Ovary (tissue), 9 donors: ENCODE results near the gene UGT1A4. TPM values are rescaled to one million over a fixed set of nuclear protein-coding genes. Genes with fewer than 3 reads are reported as not detected.
"Not testable (repeated sequence)": the region's sequence is repeated elsewhere in the genome, so short reads cannot be mapped to it uniquely, and the experiment has no call there.

Experiments
- DNase-seq, 5 donors: peaks; one replicate each; pipeline ENCODE4 v3.0.0-alpha.2; 2019 to 2020
- H3K27ac ChIP-seq, 2 donors: fragments of 200-600 bp; one replicate each; pipeline versions ENCODE4 v1.5.1 to v1.8.0; 2019 to 2022
- H3K27me3 ChIP-seq: fragments of 200-600 bp; one replicate; pipeline ENCODE4 v1.8.0; 2022
- H3K36me3 ChIP-seq: fragments of 200-600 bp; sonication (generic); one replicate; pipeline ENCODE4 v1.5.1; 2019
- H3K4me1 ChIP-seq: one replicate; pipeline ENCODE4 v1.8.1; 2013; ENCODE audit warnings: mild to moderate bottlenecking, moderate library complexity; ENCODE audit not compliant: insufficient read depth
- H3K4me3 ChIP-seq: fragments of 200-600 bp; sonication (generic); one replicate; pipeline ENCODE4 v1.5.1; 2017
- H3K9me3 ChIP-seq, 2 donors: fragments of 200-600 bp in 1 of 2; sonication (generic) in 1 of 2; one replicate each; pipeline versions ENCODE4 v1.5.1 to v1.8.1; 2013 to 2019; ENCODE audit warnings: mild to moderate bottlenecking in 1 of 2, moderate library complexity in 1 of 2
- EP300 ChIP-seq: sonication (generic); formaldehyde crosslinking; IDR thresholded peaks from one replicate; pipeline ENCODE4 v1.6.1; 2017; ENCODE audit warnings: antibody characterized with exemption
- POLR2A ChIP-seq: fragments of 450-650 bp; IDR thresholded peaks from one replicate; pipeline ENCODE4 v1.6.1; 2017; ENCODE audit warnings: antibody characterized with exemption, mild to moderate bottlenecking, moderate library complexity
- WGBS, 3 donors: extraction: QIAGEN DNeasy Blood & Tissue Kit in 1 of 3; methylation state at CpG; one replicate each; pipeline versions ENCODE4 v1.1.5 to v1.1.7; 2013 to 2017; 5-methylcytosine and 5-hydroxymethylcytosine counted together
- intact Hi-C, 4 donors: fragments of 100-400 bp; cut with DNase I; formaldehyde crosslinking; loops; one replicate each; pipeline versions ENCODE4 v1.11.0 to v1.15.1; 2022 to 2023
- polyA plus RNA-seq, 2 donors: library from polyadenylated mRNA; stranded (reverse); fragments of 200-250 nt in 1 of 2; fragments of 350-450 nt in 1 of 2; fragmentation: Illumina TruSeq in 1 of 2; extraction: RNeasy Lipid Tissue Mini Kit (QIAGEN cat#74804) in 1 of 2; gene quantifications; one replicate each; pipeline ENCODE4 v1.2.3, GENCODE V29; 2013 to 2014
- total RNA-seq, 7 donors: library from RNA; depleted of rRNA in 2 of 7; stranded (reverse); fragments of >200 nt in 2 of 7; fragmentation: NEBNext Ultra II Directional in 3 of 7; extraction: Animal tissue kit (Norgen Biotek cat#: 25700) in 3 of 7; gene quantifications; one replicate each; pipeline versions ENCODE4 v1.1.0 to v1.2.4, GENCODE V29; 2016 to 2023
- TF ChIP-seq, protein P1 (sequence below), 3 donors: fragments of 450-650 bp in 2 of 3; fragments of 200-600 bp in 1 of 3; IDR thresholded peaks; one replicate each; pipeline versions ENCODE4 v1.5.1 to v1.8.0; 2016 to 2022; ENCODE audit warnings: antibody characterized with exemption in 3 of 3, mild to moderate bottlenecking in 1 of 3
- donor health status: DM: no; HTN: no; CAD: no; lungs with moderate emphysema.
- donor health status: DM: no; HTN: no; CAD: no.
- donor health status: Bipolar disorder and iron deficiency.
- donor health status: DM: yes; HTN: yes; CAD: no.
- donor health status: DM: no; HTN: no; CAD: no.
- donor health status: DM: yes; HTN: yes; CAD: no.

The UGT1A4 gene
- total and polyA plus RNA-seq, 9 donors = 0.11 to 0.36 TPM; not detected in 7

DNA sequence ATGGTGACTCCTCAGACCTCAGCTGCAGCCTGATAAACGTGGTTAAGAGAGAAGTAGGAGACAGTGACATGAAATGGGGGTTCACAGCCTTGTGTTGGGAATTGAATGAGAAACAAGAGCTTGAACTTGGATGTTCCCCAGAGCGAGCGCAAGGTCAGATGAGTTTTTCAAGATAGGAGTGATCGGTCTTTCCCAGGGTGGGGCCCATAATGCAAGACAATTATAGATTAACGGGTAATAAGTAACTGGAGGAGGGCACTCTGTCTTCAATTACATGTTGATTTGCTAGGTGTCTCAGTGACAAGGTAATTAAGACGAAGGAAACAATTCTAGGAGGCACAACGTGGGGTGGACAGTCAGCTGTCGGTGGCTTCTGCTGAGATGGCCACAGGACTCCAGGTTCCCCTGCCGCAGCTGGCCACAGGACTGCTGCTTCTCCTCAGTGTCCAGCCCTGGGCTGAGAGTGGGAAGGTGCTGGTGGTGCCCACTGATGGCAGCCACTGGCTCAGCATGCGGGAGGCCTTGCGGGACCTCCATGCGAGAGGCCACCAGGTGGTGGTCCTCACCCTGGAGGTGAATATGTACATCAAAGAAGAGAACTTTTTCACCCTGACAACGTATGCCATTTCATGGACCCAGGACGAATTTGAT lies 5.8 kb upstream of the UGT1A4 start, which contains the start of gene UGT1A5:
Gene UGT1A5 (plus strand): TSS at position 297 of the 651 bp plus-strand sequence. CDS start 85 bp downstream, at position 382.
- intact Hi-C loops = no loop called here
- WGBS, 3 donors = 69 to 81% (median 71%) methylated on average over 14 of the region's 14 CpGs
- no peak for DNase-seq
- H3K4me1 ChIP-seq = no peaks in the 10 kb centered on the region
- no peak within 1 kb of the TSS for H3K27ac ChIP-seq
- no peaks in the 10 kb centered on the region for H3K9me3 ChIP-seq
- TF ChIP-seq EP300 (no peak), POLR2A (no peak)
- TF ChIP-seq, protein P1, sequence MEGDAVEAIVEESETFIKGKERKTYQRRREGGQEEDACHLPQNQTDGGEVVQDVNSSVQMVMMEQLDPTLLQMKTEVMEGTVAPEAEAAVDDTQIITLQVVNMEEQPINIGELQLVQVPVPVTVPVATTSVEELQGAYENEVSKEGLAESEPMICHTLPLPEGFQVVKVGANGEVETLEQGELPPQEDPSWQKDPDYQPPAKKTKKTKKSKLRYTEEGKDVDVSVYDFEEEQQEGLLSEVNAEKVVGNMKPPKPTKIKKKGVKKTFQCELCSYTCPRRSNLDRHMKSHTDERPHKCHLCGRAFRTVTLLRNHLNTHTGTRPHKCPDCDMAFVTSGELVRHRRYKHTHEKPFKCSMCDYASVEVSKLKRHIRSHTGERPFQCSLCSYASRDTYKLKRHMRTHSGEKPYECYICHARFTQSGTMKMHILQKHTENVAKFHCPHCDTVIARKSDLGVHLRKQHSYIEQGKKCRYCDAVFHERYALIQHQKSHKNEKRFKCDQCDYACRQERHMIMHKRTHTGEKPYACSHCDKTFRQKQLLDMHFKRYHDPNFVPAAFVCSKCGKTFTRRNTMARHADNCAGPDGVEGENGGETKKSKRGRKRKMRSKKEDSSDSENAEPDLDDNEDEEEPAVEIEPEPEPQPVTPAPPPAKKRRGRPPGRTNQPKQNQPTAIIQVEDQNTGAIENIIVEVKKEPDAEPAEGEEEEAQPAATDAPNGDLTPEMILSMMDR (IDR thresholded peaks at IDR 0.05) = no peak
- no peaks in the 10 kb centered on the region for H3K36me3 ChIP-seq
- no peaks in the 10 kb centered on the region for H3K27me3 ChIP-seq
- no peak within 1 kb of the TSS for H3K4me3 ChIP-seq

DNA sequence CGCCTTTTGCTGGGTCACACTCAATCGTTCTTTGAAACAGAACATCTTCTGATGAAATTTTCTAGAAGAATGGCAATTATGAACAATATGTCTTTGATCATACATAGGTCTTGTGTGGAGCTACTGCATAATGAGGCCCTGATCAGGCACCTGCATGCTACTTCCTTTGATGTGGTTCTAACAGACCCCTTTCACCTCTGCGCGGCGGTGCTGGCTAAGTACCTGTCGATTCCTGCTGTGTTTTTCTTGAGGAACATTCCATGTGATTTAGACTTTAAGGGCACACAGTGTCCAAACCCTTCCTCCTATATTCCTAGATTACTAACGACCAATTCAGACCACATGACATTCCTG lies 5.3 kb upstream of the UGT1A4 start:
- WGBS, 3 donors = 72 to 80% (median 73%) methylated on average over 7 of the region's 7 CpGs

DNA sequence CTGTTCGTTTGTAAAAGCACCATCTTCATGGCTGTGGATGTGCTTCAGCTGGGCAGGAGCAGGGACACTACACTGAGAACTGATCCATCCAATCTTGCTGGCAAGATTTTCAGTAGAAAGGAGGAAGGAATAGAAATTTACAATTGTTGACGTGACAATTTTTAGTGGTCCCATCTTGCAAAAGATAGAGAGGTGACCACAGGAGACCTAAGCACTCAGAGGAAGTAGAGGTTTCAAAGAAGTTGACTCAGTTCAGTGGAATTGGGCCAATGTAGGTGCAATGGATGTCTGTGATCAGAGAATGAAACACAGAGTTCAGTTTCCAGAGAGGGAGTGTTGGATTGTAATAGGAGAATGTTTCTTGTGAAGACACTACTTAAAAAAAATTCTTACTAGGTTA lies 4.4 kb upstream of the UGT1A4 start:
- WGBS, 3 donors = 60 to 71% (median 68%) methylated on average over 2 of the region's 2 CpGs
- TF ChIP-seq POLR2A (no peak), EP300 (no peak)
- TF ChIP-seq, protein P1 (IDR thresholded peaks at IDR 0.05) = no peak
- H3K27ac ChIP-seq = no peak overlapping the region
- no peaks in the 10 kb centered on the region for H3K4me1 ChIP-seq
- no peak for DNase-seq
- intact Hi-C loops = no loop called here
- H3K4me3 ChIP-seq = no peak overlapping the region
- H3K9me3 ChIP-seq = no peaks in the 10 kb centered on the region
- H3K27me3 ChIP-seq = no peaks in the 10 kb centered on the region
- no peaks in the 10 kb centered on the region for H3K36me3 ChIP-seq

More for the DNA sequence above, 5.3 kb upstream of the UGT1A4 start:
- no peaks in the 10 kb centered on the region for H3K4me1 ChIP-seq
- no peaks in the 10 kb centered on the region for H3K27me3 ChIP-seq
- no peaks in the 10 kb centered on the region for H3K9me3 ChIP-seq
- no peak for TF ChIP-seq POLR2A
- TF ChIP-seq EP300 = no peak
- TF ChIP-seq, protein P1 (IDR thresholded peaks at IDR 0.05) = no peak
- intact Hi-C loops = no loop called here
- no peak for DNase-seq
- no peak overlapping the region for H3K4me3 ChIP-seq
- no peaks in the 10 kb centered on the region for H3K36me3 ChIP-seq
- H3K27ac ChIP-seq = no peak overlapping the region

DNA sequence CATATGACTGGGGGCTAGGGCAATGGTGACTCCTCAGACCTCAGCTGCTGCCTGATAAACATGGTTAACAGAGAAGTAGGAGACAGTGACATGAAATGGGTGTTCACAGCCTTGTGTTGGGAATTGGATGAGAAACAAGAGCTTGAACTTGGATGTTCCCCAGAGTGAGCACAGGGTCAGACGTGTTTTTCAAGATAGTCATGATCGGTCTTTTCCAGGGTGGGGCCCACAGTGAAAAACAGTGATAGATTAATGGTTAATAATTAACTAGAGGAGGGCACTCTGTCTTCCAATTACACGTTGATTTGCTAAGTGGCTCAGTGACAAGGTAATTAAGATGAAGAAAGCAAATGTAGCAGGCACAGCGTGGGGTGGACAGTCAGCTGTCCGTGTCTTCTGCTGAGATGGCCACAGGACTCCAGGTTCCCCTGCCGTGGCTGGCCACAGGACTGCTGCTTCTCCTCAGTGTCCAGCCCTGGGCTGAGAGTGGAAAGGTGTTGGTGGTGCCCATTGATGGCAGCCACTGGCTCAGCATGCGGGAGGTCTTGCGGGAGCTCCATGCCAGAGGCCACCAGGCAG lies 10.3 kb downstream of the UGT1A4 start, which contains the start of gene UGT1A3:
Gene UGT1A3 (plus strand): TSS at position 320 of the 579 bp plus-strand sequence. CDS start 85 bp downstream, at position 405.
- TF ChIP-seq EP300 (no peak), POLR2A (no peak)
- TF ChIP-seq, protein P1 (IDR thresholded peaks at IDR 0.05) = no peak
- DNase-seq = no peak
- intact Hi-C loops = no loop called here
- no peak within 1 kb of the TSS for H3K27ac ChIP-seq
- no peaks in the 10 kb centered on the region for H3K9me3 ChIP-seq
- H3K36me3 ChIP-seq = no peaks in the 10 kb centered on the region
- no peaks in the 10 kb centered on the region for H3K4me1 ChIP-seq
- H3K4me3 ChIP-seq = no peak within 1 kb of the TSS
- 80 to 87% (median 80%) methylated on average over 8 of the region's 8 CpGs for WGBS, 3 donors
- no peaks in the 10 kb centered on the region for H3K27me3 ChIP-seq

DNA sequence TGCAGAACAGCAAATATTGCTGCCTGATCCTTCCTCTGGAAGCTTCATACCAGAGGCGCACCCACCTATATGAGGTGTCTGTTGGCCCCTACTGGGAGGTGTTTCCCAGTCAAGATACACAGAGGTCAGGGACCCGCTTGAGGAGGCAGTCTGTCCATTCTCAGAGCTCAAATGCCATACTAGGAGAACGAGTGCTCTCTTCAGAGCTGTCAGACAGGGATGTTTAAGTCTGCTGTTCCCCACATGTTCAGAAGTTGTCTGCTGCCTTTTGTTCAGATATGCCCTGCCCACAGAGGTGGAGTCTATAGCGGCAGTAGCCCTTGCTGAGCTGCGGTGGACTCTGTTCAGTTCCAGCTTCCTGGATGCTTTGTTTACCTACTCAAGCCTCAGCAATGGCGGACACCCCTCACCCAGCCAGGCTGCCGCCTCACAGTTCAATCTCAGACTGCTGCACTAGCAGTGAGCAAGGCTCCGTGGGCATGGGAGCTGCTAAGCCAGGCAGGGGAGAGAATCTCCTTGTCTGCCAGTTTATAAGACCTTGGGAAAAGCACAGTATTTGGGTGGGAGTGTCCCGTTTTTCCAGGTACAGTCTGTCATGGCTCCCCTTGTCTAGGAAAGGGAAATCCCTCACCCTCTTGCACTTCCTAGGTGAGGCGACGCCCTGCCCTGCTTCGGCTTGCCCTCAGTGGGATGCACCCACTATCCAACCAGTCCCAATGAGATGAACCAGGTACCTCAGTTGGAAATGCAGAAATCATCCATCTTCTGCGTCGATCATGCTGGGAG lies 18.5 kb downstream of the UGT1A4 start:
- H3K9me3 ChIP-seq, H3K27me3 ChIP-seq, intact Hi-C loops, DNase-seq, H3K4me1 ChIP-seq, H3K36me3 ChIP-seq, H3K4me3 ChIP-seq, H3K27ac ChIP-seq: not testable (repeated sequence)
- 77 to 88% (median 79%) methylated on average over 14 of the region's 14 CpGs for WGBS, 3 donors
